Kidney epithelial cell (primary cell): Measurements from ENCODE around the gene ZC3H13. TPM values are rescaled to one million over a fixed set of nuclear protein-coding genes. Genes with fewer than 3 reads are reported as not detected.

Experiments used
- DNase-seq: peaks from one replicate; pipeline ENCODE4 v3.0.0-alpha.2; 2010; ENCODE audit warnings: low read depth
- H3K27me3 ChIP-seq: 2 replicates; pipeline ENCODE4 v1.6.0; 2011; ENCODE audit warnings: low read length; ENCODE audit not compliant: control insufficient read depth, insufficient read depth
- H3K36me3 ChIP-seq: 2 replicates; pipeline ENCODE4 v1.5.1; 2011; ENCODE audit warnings: low read length; ENCODE audit not compliant: control insufficient read depth, insufficient read depth
- H3K4me3 ChIP-seq: 2 replicates; pipeline ENCODE4 v1.5.1; 2011; ENCODE audit warnings: low read depth, mild to moderate bottlenecking, control low read depth, low read length
- CTCF ChIP-seq: IDR thresholded peaks from 2 replicates; pipeline ENCODE4 v1.5.1; 2011; ENCODE audit warnings: mild to moderate bottlenecking, moderate library complexity, low read length, control low read depth, inconsistent platforms; ENCODE audit not compliant: insufficient read depth, poor library complexity, severe bottlenecking
- total RNA-seq: library from RNA; depleted of rRNA; stranded (reverse); fragments of >200 nt; gene quantifications from 2 replicates; pipeline ENCODE4 v1.2.3, GENCODE V29; 2015

ZC3H13 gene
- total RNA-seq, 1 donor from 2014 or later, result 19.0 TPM

- Histone ChIP-seq H3K4me3 (no peak overlapping the region), H3K27me3 (no peaks in the 10 kb centered on the region), H3K36me3 (no peaks in the 10 kb centered on the region)
- TF ChIP-seq CTCF, result no peak
- no peak for DNase-seq
Measured at GRCh38 chr13:46100191-46100815, 47.8 kb upstream of the ZC3H13 start.

- Histone ChIP-seq H3K4me3 (no peak overlapping the region), H3K36me3 (no peaks in the 10 kb centered on the region), H3K27me3 (no peaks in the 10 kb centered on the region)
- no peak for TF ChIP-seq CTCF
- DNase-seq, result no peak
Measured at GRCh38 chr13:46097663-46098062, 45.1 kb upstream of the ZC3H13 start.

GRCh38 chr13:46097015-46097414 lies 44.5 kb upstream of the ZC3H13 start:
- H3K4me3 ChIP-seq, result no peak overlapping the region
- H3K27me3 ChIP-seq, result no peaks in the 10 kb centered on the region
- TF ChIP-seq CTCF, result no peak
- H3K36me3 ChIP-seq, result no peaks in the 10 kb centered on the region
- DNase-seq, result no peak

- no peaks in the 10 kb centered on the region for H3K36me3 ChIP-seq
- no peak for TF ChIP-seq CTCF
- no peaks in the 10 kb centered on the region for H3K27me3 ChIP-seq
- no peak for DNase-seq
- no peak overlapping the region for H3K4me3 ChIP-seq
Measured at GRCh38 chr13:46094478-46094877, 41.9 kb upstream of the ZC3H13 start.

GRCh38 chr13:46088821-46089562 lies 36.4 kb upstream of the ZC3H13 start:
- Histone ChIP-seq H3K4me3 (no peak overlapping the region), H3K36me3 (no peaks in the 10 kb centered on the region), H3K27me3 (no peaks in the 10 kb centered on the region)
- no peak for DNase-seq
- TF ChIP-seq CTCF, result no peak
